NCI-H1105 treated with DMSO at 0.1 percent for 48 hours (cell line): Measurements from ENCODE around the gene FILIP1L.

Source experiments
- DNase-seq: peaks from one replicate; lab custom pipeline; 2025; lab: John Stamatoyannopoulos, UW

Gene FILIP1L

GRCh38 chr3:100008081-100008698 lies 106.1 kb downstream of the FILIP1L start:
- peak; percentile 14 for DNase-seq

- DNase-seq, result no peak
Measured at GRCh38 chr3:100007313-100007712, 107.0 kb downstream of the FILIP1L start.

GRCh38 chr3:100006570-100007271 lies 107.6 kb downstream of the FILIP1L start:
- no peak for DNase-seq

- DNase-seq, result no peak
Measured at GRCh38 chr3:100005665-100006393, 108.5 kb downstream of the FILIP1L start.

GRCh38 chr3:100004931-100005330 lies 109.4 kb downstream of the FILIP1L start:
- DNase-seq, result no peak

GRCh38 chr3:100003609-100004503 lies 110.4 kb downstream of the FILIP1L start:
- DNase-seq, result no peak

GRCh38 chr3:100002599-100003350 lies 111.5 kb downstream of the FILIP1L start:
- DNase-seq, result no peak

GRCh38 chr3:100001526-100002270 lies 112.6 kb downstream of the FILIP1L start:
- DNase-seq, result peak; percentile 69

- no peak for DNase-seq
Measured at GRCh38 chr3:100001083-100001482, 113.2 kb downstream of the FILIP1L start.

- DNase-seq, result no peak
Measured at GRCh38 chr3:99999536-99999935, 114.8 kb downstream of the FILIP1L start.

GRCh38 chr3:99997293-99997692 lies 117.0 kb downstream of the FILIP1L start:
- no peak for DNase-seq

- no peak for DNase-seq
Measured at GRCh38 chr3:99990179-99990578, 124.1 kb downstream of the FILIP1L start.

GRCh38 chr3:99984668-99985067 lies 129.6 kb downstream of the FILIP1L start:
- no peak for DNase-seq

- no peak for DNase-seq
Measured at GRCh38 chr3:99984139-99984538, 130.2 kb downstream of the FILIP1L start.

- no peak for DNase-seq
Measured at GRCh38 chr3:99982650-99983049, 131.7 kb downstream of the FILIP1L start.

- no peak for DNase-seq
Measured at GRCh38 chr3:99981138-99981537, 133.2 kb downstream of the FILIP1L start.

GRCh38 chr3:99980606-99981005 lies 133.7 kb downstream of the FILIP1L start:
- no peak for DNase-seq

- DNase-seq, result no peak
Measured at GRCh38 chr3:99978221-99978620, 136.1 kb downstream of the FILIP1L start.

- DNase-seq, result no peak
Measured at GRCh38 chr3:99976584-99976983, 137.7 kb downstream of the FILIP1L start.

GRCh38 chr3:99974989-99975388 lies 139.3 kb downstream of the FILIP1L start:
- peak; percentile 13 for DNase-seq
